ENCODE measurements around the gene UBE2R2. TPM values are rescaled to one million over a fixed set of nuclear protein-coding genes. Genes with fewer than 3 reads are reported as not detected.
"Not testable (repeated sequence)": the region's sequence is repeated elsewhere in the genome, so short reads cannot be mapped to it uniquely, and the experiment has no call there.

The UBE2R2 gene
- total RNA-seq, 2 donors from 2014 or later: 44.4 to 50.1 TPM

DNA sequence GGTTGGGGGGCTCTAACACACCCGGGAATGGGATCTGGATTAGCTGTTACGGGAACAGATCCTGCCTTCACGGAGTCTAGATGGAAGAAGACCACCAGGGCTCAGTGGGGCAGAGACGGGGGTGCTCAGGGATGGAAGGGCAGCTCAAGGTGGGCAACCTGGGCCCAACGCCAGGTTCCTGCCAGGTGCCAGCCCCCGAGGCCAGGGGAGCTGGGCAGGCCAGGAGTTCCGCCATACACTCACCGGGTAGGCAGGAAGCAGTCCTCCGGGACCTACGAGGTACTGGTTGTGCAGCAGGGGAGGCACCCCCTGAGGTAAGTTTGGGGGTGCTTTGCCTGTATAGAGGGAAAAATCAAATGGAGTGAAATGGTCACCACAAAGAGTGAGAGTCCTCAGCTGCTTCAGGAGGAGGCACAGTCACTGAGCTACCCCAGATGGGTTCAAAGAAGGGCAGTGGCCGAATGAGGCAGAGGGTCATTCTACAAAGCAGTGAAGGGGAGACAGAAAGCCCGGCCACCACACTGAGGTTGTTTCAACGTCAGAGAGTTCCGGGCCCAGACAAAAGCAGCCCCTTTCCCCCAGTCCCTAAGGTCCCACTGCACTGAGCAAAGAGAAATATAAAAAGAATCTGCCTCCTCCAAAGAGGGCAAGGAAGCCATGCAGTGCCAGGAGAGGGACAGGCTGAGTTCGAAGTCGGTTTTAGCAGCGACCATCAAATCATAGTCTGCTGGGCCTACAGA, 110.0 kb downstream of the UBE2R2 start:
- Mint-ChIP-seq H3K36me3 (peaks cover 3 to 5% of the 10 kb centered on the region in 2 donors), H3K27ac (peak overlapping the region; percentile 57 to 90), H3K9me3 (no peaks in the 10 kb centered on the region)
- ATAC-seq (no peak), DNase-seq (ENCODE audit: low spot score in 2 of 2) (no peak)

DNA sequence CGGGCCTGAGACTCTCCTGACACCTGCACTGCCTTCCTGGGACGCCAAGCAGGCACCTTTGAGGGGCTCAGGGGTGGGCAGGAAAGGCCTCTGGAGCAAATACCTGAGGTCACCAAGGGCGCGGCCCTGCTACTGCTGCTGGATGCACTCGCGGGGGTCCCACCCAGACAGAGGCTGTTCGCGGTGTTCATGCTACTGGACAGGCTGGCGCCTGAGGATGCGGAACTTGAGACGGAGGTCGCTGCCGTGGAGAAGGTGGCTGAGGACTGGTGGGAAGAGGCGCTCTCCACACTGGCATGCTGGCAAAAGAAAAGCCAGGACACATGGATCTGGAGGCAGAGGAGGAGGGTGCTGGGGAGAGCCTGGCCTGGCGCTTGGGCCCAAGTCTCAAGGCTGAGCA, 110.7 kb downstream of the UBE2R2 start:
- peaks cover 6 to 7% of the 10 kb centered on the region in 2 donors for H3K36me3 Mint-ChIP-seq
- ATAC-seq (no peak), DNase-seq (ENCODE audit: low spot score in 2 of 2) (no peak)
- H3K27ac Mint-ChIP-seq: peak overlapping the region; percentile 57 to 90
- H3K9me3 Mint-ChIP-seq: no peaks in the 10 kb centered on the region

DNA sequence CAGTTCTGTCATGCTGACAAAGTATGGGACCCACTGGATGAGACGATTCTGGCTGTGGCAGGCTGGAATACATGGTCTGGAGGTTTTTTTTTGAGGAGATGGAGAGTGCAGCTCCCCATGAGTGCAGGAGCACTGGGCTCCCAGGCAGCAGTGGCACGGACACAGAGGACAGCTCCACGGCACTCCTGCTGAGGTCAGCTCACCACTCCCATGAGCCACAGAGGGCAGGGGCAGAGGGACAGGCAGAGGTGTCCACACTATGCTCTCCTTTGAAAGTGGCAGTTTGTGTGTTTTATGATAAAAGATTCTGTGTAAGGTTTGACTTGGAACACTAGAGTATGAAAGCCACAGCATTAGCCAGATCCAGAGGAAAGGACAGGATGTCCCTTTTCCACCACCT, 114.4 kb downstream of the UBE2R2 start:
- DNase-seq (ENCODE audit: low spot score in 2 of 2) (no peak), ATAC-seq (no peak)
- no peaks in the 10 kb centered on the region for H3K9me3 Mint-ChIP-seq
- H3K27ac Mint-ChIP-seq: peak overlapping the region in 1 of 2 donors; percentile 30
- peaks cover 7 to 10% of the 10 kb centered on the region in 2 donors for H3K36me3 Mint-ChIP-seq

DNA sequence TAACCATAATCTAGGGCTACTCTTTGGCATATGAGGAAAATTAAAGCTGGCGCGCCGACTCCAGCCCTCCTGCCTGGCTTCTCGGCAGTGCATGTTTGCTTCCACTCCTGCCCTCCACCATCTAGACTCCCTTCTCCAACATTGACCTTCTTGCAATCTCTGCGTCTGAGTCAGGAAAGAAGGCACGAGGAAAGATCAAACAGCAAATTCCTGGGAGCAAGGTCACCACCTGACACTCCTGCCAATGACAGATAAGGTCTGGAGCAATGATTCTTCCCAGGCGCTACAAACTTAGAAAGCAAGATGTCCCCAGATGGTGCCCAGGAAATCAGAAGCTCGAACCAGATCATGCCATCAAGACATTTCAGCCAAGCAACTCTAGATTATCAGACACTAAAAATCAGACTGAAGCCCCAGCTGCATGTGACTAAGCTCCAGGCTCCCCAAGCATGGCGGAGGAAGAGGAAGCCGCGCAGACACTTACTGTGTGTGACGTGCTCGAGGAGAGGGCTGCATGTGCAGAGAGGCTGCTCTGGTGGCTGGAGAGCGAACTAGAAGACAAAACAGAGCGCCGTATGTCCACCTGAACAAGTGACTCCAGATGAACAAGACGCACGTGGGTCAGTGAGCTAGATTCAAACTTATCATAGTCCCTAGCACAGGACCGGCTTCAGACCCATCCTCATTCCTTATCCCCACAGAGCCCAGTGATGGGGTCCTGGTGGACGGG, 115.3 kb downstream of the UBE2R2 start:
- DNase-seq (ENCODE audit: low spot score in 2 of 2): no peak
- peak overlapping the region; percentile 26 to 78 for H3K27ac Mint-ChIP-seq
- no peaks in the 10 kb centered on the region for H3K9me3 Mint-ChIP-seq
- H3K36me3 Mint-ChIP-seq: peaks cover 7 to 10% of the 10 kb centered on the region in 2 donors
- no peak for ATAC-seq

DNA sequence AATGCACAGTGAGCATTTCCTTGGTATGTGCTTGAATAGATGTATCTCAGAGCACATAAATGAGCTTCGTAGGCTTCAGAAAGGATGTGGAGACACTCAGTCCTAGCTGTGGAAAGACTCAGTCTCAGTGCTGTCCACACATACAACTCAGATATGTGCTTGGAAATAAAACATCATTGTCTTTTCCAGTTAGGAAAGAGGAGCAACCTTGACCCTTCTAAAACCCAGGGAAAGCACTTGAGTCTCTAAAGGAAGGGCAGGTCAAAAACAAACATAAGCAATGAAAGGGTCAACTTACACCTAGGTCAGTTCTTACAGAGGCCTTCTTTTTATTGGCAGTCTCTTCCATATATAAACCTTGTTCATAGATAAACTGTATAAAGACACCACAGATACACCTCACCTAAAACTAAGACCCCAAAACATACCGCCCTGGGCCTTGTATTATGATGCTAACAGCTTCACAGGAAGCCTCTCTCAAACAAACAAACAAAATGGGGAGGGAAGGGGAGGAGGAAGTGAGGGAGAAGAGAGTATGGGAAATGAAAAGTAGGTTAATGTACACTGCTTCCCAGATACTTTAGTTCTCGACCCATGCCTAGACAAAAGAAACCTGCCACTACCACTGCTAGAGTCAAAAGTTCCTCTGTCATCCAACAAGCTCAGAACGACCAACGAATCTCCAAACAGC, 117.4 kb downstream of the UBE2R2 start:
- H3K9me3 Mint-ChIP-seq: no peaks in the 10 kb centered on the region
- DNase-seq (ENCODE audit: low spot score in 2 of 2): no peak

DNA sequence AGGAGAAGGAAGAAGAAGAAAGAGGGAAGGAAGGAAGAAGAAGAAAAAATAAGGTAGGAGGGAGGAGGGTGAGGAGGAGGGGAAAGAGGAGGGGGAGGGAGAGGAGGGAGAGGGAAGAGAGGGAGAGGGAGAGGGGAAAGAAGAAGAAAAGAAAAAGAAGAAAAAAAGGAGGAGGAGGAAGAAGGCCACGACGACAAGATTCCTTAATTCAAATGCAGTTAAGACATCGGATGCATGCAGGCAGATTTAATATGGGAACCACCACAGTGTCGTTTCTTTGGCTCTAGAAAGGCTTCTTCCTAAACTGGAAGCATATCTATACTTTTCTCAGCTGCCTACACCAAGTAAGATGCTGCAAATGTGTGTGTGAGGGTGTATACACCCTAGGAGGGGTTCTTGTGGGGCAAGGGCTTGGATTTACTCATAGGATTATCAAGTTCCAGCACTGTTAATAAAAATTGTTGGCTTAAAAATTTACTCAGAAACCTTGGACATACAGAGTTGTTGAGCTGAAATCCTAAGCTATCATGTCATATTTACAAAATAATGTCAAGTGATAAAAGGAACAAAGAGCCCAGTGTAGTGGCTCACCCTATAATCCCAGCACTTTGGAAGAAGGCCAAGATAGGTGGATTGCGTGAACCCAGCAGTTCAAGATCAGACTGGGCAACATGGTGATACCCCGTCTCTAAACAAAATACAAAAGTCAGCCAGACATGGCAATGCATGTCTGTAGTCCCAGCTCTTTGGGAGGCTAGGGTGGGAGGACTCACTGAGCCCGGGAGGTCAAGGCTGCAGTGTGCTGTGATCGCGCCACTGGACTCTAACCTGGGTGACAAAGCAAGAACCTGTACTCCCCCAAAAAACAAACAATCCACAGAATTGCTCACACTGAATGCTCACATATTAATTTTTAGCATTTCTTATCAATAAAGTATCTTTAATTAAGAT, 123.2 kb downstream of the UBE2R2 start:
- H3K36me3 Mint-ChIP-seq: peaks cover 8 to 28% of the 10 kb centered on the region in 2 donors
- no peak for ATAC-seq

More for the DNA sequence above, 117.4 kb downstream of the UBE2R2 start:
- ATAC-seq: no peak
- H3K36me3 Mint-ChIP-seq: peaks cover 7 to 17% of the 10 kb centered on the region in 2 donors
- peak overlapping the region in 1 of 2 donors; percentile 44 for H3K27ac Mint-ChIP-seq

DNA sequence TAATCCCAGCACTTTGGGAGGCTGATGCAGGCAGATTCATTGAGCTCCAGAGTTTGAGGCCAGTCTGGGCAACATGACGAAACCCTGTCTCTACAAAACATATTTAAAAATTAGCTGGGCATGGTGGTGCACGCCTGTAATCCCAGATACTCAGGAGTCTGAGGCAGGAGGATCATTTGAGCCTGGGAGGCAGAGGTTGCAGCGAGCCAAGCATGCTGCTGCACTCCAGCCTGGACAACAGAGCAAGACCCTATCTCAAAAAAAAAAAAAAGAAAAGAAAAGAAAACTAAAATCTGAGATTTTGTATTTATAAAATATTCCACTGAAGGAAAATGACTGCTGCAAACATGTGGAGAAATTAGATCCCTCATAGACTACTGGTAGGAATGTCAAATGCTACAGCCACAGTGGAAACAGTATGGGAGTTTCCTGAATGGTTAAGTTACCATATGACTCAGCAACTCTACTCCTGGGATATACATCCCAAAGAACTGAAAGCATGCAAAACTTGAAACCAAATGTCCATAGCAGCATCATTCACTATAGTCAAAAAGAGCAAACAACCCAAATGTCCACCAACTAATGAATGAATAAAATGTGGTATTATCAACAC, 125.6 kb downstream of the UBE2R2 start:
- no peaks in the 10 kb centered on the region for H3K9me3 Mint-ChIP-seq
- peak overlapping the region; percentile 44 to 63 for H3K27ac Mint-ChIP-seq
- H3K36me3 Mint-ChIP-seq: peaks cover 16 to 28% of the 10 kb centered on the region in 2 donors
- ATAC-seq: no peak
- no peak for DNase-seq (ENCODE audit: low spot score in 2 of 2)

More for the DNA sequence above, 123.2 kb downstream of the UBE2R2 start:
- Mint-ChIP-seq H3K27ac (peak overlapping the region in 1 of 2 donors; percentile 14), H3K9me3 (no peaks in the 10 kb centered on the region)
- DNase-seq (ENCODE audit: low spot score in 2 of 2): no peak

DNA sequence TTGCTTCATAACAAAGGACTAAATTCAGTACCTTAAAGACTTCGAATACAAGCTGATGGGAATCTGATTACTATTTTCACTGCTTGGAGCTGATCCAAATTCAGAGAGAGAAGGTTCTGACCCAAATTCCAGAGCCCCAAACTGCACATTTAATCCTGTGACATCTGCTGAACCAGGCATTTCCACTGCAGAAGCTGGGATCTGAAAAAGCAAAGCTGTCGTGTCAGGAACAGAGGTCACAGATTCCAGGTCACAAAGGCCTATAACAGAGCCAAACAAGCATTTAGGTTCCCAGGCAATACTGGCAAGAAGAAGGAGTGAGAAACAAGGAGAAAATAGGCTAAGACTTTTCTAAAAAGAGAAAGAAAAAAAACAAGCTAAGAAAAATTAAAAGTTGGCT, 126.4 kb downstream of the UBE2R2 start:
- DNase-seq (ENCODE audit: low spot score in 2 of 2) (no peak), ATAC-seq (no peak)
- H3K36me3 Mint-ChIP-seq: peaks cover 16 to 28% of the 10 kb centered on the region in 2 donors
- H3K27ac Mint-ChIP-seq: peak overlapping the region in 1 of 2 donors; percentile 44
- H3K9me3 Mint-ChIP-seq: no peaks in the 10 kb centered on the region

DNA sequence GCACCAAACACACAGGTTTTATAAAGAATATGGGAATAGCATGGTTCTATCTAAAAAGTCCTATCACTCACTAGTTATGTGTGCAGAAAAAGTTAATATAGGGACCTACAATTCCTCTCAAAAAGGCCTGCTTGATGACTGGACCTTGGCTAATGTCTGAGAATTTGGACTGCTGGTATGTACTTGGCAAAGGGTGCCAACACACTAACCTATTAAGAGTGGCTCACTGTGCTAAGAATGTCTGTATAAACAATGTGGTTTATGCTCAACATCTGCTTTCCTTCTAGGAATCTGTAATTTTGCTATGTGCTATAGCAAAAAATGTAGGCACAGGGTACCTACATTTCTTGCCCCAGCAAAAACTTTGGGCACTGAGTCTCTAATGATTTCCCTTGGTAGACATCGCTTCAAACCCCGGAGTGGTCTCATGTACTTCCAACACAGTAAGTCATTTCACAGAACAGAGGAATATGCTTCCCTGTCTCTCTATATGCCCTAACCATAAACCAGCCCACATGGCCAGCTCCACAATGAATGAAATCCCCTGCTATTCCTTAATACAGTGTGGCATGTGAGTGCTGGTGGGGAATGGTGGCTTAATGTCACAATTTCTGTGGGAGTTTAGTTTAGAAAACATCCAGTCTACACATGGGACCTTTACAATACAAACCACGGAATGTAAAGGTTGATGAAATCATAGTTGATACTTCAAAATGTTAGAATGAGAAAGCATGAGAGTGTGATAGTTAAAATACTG, 130.0 kb downstream of the UBE2R2 start:
- DNase-seq (ENCODE audit: low spot score in 2 of 2) (no peak), ATAC-seq (no peak)
- no peaks in the 10 kb centered on the region for H3K9me3 Mint-ChIP-seq
- H3K27ac Mint-ChIP-seq: peak overlapping the region in 1 of 2 donors; percentile 32
- H3K36me3 Mint-ChIP-seq: peaks cover 16 to 27% of the 10 kb centered on the region in 2 donors

DNA sequence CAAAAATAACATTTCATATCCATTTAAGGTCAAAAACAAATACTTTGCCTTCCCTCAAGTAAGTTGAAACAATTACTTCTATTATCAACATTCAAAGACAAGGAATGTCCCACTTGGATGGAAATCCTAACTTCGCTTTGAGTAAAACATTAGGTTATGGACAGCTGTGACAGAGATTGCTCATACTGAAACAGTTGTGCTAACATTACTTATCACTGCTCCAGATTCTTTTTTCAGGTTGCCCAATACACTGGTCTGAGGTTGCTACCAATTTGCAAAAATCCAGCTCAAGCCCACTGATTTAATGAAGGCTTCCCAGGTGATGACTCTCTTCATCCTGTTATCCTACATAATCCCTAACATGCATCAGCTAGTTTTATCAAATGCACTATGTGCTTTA, 133.4 kb downstream of the UBE2R2 start:
- Mint-ChIP-seq H3K27ac (no peak overlapping the region), H3K36me3 (peaks cover 11 to 14% of the 10 kb centered on the region in 2 donors), H3K9me3 (no peaks in the 10 kb centered on the region)
- ATAC-seq (no peak), DNase-seq (ENCODE audit: low spot score in 2 of 2) (no peak)

DNA sequence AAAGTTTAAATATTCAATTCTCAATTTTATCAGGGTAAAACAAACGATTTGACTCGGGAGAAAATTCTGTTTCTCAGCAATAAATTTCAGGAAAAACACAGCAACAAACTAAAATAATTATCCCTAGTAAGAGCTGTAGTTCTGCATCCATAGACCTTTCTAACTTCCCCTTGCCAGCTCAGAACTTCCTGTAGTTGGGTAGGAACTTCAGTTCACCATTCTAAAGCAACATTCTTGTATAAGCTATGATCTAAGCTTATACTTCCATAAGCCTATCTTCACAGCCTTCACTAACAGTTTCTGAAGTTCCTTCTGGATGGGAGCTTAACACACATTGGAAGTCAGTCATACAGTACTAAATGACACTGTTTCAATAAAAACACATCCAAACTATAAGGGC, 135.1 kb downstream of the UBE2R2 start:
- Mint-ChIP-seq H3K27ac (peak overlapping the region in 1 of 2 donors; percentile 63), H3K36me3 (peaks cover 4 to 14% of the 10 kb centered on the region in 2 donors), H3K9me3 (no peaks in the 10 kb centered on the region)
- no peak for ATAC-seq
- DNase-seq (ENCODE audit: low spot score in 2 of 2): no peak

DNA sequence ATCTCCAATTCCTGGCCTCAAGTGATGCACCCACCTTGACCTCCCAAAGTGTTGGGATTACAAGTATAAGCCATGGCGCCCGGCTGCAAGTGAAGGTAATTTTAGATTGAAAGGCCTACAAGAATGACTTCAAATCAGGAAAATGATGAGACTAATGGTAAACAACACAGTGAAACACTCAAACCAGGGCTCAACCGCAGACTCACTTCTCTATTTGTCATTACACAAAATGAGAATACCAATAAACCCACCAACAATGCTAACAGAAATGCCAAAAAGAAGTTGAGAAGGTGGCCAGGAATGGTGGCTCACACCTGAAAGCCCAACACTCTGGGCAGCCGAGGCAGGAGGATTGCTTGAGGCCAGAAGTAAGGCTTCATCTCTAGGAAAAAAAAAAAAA, 139.6 kb downstream of the UBE2R2 start:
- Mint-ChIP-seq H3K36me3 (peaks cover 8 to 16% of the 10 kb centered on the region in 2 donors), H3K9me3 (no peaks in the 10 kb centered on the region), H3K27ac (no peak overlapping the region)
- DNase-seq (ENCODE audit: low spot score in 2 of 2): no peak
- ATAC-seq: no peak

DNA sequence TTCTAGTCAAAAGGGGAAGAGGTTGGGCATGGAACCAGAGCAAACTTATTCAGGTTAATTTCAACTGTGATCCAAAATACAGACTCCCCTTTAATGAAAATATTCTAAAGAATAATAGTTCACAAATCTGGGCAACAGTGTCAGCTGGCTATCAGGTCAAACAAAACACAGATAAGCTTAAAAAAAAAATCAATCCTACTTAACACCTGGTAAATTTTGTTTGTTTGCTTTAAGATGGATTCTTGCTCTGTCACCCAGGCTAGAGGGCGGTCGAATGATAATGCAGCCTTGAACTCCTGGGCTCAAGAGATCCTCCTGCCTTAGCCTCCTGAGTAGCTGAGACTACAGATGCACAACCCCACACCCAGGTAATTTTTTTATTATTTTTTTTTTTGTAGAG, 142.8 kb downstream of the UBE2R2 start:
- H3K27ac Mint-ChIP-seq: no peak overlapping the region
- H3K36me3 Mint-ChIP-seq: peaks cover 8 to 12% of the 10 kb centered on the region in 2 donors
- DNase-seq (ENCODE audit: low spot score in 2 of 2) (no peak), ATAC-seq (no peak)
- no peaks in the 10 kb centered on the region for H3K9me3 Mint-ChIP-seq

DNA sequence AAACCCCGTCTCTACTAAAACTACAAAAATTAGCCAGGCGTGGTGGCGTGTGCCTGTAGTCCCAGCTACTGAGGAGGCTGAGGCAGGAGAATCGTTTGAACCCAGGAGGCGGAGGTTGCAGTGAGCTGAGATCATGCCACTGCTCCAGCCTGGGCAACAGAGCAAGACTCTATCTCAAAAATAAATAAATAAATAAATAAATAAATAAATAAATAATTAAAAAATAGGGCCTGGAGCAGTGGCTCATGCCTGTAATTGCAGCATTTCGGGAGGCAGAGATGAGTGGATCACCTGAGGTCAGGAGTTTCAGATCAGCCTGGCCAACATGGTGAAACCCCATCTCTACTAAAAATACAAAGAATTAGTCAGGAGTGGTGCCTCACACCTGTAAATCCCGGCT, 145.5 kb downstream of the UBE2R2 start:
- not testable (repeated sequence) for ATAC-seq

More for the DNA sequence above, 145.5 kb downstream of the UBE2R2 start:
- H3K36me3 Mint-ChIP-seq: peaks cover 8 to 12% of the 10 kb centered on the region in 2 donors
- H3K9me3 Mint-ChIP-seq; DNase-seq (ENCODE audit: low spot score in 2 of 2); H3K27ac Mint-ChIP-seq: not testable (repeated sequence)
